ENCODE data around the gene DOCK1.

Gene DOCK1

DNA sequence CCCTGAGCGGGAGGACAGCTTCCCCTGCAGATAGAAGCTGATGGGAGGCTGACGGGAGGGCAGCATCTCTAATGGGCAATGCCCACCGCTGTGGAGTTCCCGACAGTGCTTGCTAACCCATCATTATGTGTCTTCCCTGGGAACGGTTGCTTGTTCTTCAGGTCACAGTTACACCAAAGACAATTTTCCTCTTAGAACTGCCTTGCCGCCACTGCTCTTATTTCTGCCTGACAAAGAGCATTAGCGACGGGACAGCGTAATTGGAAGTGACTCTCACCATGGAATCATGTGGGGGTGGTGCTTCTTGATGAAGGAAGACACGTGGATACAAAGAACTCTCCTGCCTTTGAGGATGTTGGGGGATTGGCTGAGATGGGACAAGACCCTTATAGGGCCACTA, 562.6 kb downstream of the DOCK1 start:
- no peak for DNase-seq (ENCODE audit: low spot score)

DNA sequence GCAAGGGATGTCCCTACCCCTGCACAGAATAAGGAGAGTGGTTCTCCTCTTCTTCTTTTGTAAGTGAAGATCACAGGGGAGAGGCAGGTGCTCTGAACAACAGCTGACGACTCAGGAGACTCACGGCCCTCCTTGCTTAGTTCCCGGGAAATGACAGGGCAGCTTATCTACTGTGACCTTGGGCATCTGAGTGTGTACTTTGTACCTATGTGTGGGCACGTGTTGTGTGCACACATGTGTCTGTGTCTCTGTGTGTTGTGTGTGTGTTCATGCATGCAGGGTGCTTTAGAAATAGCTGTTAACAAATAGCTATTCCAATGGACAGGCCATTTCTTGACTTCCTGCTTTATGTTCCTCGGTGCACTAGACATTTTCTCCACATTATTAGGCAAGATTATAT, 563.4 kb downstream of the DOCK1 start:
- no peak for DNase-seq (ENCODE audit: low spot score)

DNA sequence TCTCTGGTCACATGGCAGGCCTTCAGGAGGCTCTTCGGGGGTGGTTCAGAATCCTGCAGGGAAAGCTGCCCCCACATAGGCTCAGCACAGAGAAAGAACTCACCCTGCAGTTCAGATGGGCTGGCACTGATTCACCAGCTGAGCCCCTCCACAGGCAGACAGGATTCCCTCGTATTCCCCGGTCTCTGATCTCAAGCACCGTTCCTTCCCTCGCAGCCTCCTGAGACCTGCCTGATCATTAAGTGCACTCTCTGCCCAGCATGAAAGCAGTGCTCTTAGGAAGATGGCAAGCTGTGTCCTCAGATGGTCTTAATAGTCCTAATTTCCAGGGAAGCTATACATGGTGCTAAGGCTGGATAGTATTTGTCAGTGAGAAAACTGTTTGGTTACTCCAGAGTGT, 565.7 kb downstream of the DOCK1 start:
- DNase-seq (ENCODE audit: low spot score), result no peak

DNA sequence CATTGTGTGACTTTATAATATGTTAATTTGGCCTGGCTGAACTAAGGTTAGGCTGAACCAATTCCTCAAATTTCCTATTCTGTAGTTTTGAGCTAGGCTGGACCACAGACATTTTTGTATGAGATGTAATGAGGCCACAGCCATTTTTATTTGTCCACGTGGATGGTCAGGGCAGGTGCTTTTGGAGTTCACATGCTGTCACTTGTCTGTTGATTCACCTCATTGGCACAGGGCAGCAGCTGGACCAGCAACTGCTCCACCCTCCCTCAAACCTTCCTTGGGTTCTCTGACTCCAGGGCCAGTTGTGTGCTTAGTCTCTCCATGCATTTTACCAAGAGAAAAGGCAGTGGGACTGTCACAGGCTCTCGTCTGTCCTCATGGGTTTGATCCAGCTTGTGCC, 567.7 kb downstream of the DOCK1 start:
- DNase-seq (ENCODE audit: low spot score), result no peak

DNA sequence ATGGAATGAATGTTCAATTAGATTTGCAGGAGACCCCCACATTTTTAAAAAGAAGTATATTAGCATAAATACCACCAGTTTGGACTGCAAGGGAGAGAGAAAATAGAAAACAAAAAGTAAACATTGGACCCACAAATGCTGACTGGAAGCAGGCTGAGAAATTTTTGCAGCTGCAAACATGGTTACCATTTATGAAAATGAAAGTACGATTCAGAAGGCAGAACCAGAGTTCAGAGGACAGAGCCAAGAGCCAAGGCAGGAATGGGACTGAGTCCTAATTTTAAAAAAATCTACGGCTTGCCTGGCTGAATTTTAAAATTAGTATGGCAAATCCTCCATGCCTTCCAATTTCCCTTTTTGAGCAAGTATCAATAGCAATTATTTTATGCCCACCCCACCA, 569.3 kb downstream of the DOCK1 start:
- DNase-seq (ENCODE audit: low spot score), result no peak

DNA sequence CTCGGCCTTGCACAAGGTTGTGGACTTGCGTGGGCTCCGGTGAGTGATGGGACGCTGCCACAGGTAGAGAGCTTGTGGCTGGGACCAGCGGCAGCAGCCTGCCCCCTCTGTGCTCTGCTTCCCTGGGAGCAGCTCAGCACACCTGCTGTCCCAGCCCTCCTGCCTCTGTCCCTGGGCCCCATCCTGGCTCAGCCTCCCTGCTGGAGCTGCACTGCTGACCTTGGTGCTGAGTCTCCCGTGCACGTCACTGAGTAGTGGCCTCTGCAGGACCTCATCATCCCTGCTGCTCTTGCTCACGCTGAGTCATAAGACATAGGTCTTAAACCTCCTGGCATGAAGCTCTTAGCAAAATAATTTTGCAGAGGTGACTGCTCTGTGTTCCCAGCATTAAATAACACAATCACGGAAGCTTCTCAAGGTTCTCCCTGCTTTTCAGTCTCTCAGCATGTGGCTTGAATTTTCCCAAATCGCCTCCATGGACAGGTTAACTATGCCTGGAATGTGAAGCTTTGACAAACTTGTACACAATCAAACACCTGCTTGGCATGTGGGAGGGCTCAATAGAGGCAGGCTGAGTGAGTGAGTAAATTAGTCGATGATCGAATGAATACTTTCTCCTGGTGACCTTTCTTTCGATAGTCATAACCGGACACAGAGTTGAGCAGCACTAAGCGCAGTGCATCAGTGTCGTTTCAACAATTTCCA, 580.1 kb downstream of the DOCK1 start:
- no peak for DNase-seq (ENCODE audit: low spot score)

DNA sequence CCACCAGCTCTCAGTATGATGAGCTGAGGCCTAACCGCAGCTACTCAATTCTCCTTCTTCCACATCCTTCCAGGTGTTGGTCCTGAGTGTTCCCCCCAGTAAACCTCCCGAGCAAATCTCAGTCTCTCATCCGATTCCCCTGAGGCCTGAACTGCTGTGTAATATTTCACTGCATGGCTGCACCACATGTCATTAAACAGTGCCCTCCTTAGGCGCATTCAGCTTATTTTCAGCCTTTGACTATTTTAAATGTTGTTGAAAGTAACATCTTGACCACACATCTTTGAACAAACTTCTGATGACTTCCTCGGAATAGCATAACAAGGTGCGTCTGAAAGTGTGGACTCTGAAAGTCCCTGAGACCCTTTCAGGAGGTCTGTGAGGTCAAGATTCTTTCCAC, 581.1 kb downstream of the DOCK1 start:
- DNase-seq (ENCODE audit: low spot score), result no peak

DNA sequence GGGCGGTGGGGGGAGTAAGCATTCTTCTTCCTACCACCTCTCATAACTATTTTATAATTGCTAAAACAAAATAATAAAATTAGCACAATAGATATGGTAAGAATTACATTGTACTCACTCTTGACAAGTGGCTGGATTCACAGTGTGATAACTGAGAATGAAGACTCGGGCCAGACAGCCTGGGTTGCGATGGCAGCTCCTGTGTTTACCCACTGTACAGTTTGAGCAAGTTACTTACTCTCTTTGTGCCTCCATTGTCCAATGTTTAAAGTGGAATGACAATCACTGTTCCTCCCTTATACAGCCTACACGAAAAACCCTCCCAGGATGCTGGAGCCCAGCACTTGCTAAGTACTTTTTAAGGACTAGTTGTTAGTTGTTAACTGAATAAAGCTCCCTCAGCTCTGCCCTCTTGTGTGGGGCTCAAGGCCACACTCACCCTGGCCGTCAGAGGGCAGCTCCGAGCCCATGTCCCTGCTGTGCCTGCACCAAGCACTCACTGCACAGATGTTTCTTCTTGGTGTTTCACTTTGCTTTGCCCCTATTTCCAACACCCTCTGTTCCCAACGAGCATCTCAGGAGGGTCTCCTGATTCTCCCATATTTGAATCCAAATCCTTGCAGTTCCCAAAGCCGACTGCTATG, 587.5 kb downstream of the DOCK1 start:
- DNase-seq (ENCODE audit: low spot score), result no peak

DNA sequence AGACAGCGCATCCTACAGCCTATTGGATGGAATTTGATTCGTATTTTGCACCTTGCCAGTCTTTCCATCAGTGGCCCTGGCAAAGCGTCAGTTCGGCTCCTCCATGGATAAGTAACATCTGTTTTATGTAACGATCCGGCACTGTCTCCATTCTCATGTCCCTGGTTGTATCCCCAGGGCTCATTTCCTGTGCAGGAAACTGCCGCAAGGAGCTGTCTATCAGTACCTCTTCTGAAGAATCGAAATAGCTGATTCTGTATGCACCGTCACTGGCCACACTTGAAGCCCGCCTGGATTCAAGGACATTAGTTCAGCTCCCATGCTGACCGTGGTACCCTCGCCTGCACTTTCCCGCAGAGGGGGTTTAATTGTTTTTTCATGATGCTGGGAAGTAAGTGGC, 590.8 kb downstream of the DOCK1 start:
- no peak for DNase-seq (ENCODE audit: low spot score)

DNA sequence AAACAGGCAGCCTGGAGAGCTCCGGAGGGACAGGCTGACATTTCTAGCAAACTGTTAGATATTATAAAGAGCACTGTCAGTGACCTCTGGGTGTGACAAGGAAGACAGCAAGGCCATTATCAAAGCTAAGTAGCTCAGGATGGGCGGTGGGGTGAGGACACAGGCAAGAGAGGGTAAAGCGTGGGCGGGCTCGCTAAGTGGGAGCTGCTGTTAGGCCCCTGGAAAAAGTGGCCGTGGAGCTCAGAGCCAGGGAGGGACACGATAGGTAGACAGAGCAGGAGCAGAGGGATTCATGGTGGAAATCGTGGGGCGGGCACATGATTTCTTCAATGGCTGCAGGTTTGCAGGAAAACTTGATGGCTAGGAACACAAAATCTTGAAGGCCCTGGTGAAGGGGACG, 592.5 kb downstream of the DOCK1 start:
- DNase-seq (ENCODE audit: low spot score), result no peak

DNA sequence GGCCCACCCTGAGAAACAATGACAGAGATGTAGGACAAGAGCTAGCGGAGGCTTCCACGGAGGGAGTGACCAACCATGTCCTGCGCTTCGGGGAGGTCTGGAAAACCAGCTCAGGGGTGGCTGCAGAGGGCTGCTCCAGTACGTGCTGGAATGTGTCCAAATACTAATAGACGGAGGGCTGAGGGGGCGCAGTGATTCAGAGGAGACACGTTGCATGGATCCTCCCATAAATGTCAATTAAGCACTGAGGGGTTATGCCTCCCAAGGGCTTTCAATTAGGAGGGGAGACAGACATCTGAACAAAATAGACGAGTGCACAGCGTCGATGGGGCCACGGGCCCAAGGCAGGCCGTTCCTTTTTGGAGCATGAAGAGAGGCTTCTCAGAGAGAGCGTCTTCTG, 592.9 kb downstream of the DOCK1 start:
- no peak for DNase-seq (ENCODE audit: low spot score)

DNA sequence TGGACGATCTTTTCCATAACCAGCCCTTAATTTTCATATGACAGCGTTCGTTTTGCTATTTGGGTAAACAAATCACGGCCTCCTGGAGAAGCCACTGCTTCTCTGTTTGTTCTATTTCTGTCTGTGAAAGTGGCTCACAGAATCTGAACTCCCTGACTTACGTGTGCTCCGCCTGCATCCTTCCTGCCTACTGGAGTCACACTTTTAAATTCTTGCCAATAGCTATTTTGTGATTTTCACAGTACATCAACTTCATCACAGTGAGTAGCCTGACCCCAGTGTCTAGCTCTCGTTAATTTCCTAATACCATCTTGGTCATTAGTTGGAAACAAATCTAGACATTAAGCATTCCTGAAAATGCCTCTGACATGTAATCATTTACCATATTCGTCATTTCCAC, 594.9 kb downstream of the DOCK1 start:
- DNase-seq (ENCODE audit: low spot score), result no peak
